GM23248 (cell line): ENCODE measurements around the gene CRHR2.

Source experiments
- EZH2 ChIP-seq: fragments of 200-600 bp; sonication (generic); IDR thresholded peaks from 2 replicates; pipeline ENCODE4 v1.6.1; 2018; ENCODE audit warnings: antibody characterized with exemption, mild to moderate bottlenecking; ENCODE audit not compliant: insufficient read depth, poor library complexity, severe bottlenecking
- EZH2phosphoT487 ChIP-seq: fragments of 200-600 bp; sonication (generic); IDR thresholded peaks from 2 replicates; pipeline ENCODE4 v1.6.1; 2018; ENCODE audit warnings: antibody characterized with exemption, moderate library complexity, mild to moderate bottlenecking, low read depth; ENCODE audit not compliant: insufficient read depth

GRCh38 chr7:30723776-30724175 lies 41.5 kb upstream of the CRHR2 start:
- TF ChIP-seq EZH2 (no peak), EZH2phosphoT487 (no peak)
